Activated CD4-positive, alpha-beta T cell treated with anti-CD3 and anti-CD28 coated beads, Interleukin-2, amount 50 U/mL, for 1 hour (primary cell): Measurements from ENCODE around the gene SLFNL1.
A peak's percentile ranks its signal among the peaks of the same experiment; 100 is the strongest.

Experiments used
- DNase-seq: peaks from one replicate; pipeline ENCODE4 v3.0.0-alpha.2; 2020

The SLFNL1 gene

DNA sequence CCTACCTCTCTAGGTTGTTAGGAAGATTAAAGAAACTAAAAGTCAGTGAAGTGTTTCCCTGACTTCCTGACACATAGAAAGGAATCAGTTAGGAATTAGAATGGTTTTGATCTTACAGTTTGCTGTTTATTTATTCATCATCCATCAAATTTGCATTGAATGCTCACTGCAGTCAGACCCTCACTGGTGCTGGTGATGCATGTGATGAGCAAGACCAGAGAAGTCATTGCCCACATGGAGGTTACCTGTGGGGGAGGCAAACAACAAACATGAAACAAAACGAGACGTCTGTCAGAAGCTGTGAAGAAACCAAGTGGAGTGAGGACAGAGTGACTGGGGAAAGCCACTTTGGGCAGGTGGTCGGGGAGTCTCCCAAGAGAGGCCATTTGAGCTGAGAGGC, 35.6 kb downstream of the SLFNL1 start:
- no peak for DNase-seq

DNA sequence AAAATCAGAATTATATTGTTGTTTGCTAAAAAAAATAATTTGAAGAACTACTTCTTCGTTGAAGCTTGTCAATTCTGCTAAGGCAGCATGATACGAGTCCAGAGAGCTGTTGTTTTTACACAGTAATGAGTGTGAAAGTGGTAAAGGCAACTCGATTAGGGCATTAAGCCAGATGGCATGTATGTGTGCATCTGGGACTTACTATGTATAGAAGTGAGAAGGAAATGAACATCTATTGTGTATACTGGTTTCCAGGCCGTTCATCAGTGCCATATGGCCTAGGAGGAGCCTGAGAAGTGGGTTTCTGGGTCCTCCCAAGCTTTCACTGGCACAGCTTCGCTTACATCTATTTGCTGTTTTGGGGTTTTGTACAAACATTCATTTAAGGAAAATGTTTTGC, 36.4 kb downstream of the SLFNL1 start:
- no peak for DNase-seq

DNA sequence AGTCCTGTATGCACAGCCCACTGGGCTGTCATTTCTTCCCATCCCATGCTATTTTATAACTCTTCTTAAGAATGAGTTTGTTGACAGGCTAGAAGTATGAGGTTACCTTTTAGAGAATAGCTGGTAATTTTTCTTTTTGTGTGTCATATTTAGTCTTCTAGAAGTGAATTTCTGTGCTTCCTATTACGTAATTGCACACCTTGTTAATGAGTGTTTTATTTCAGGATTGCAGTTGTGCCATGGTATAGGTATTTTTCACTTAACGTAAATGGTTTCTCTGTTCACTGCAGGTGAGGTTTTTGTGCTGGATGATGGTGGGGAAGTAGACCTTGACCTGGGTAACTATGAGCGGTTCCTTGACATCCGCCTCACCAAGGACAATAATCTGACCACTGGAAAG, 37.0 kb downstream of the SLFNL1 start:
- no peak for DNase-seq

DNA sequence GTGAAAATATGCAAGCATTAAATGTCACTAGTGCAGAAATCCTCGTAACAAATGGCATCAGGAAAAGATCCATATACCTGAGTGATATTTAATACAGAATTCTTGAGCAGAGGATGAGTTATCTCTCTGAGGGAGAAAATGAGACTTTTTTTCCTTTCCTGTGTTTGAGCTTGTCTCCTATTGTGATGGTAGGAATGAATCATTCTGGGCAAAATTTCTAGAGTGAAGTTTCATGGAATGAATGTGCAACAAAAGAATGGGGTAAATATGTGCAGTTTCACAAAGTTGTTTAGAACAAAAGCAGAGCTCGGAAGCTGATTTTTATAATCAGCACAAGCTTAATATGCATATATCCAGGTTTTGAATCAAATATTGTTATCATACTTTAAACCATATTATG, 37.5 kb downstream of the SLFNL1 start:
- no peak for DNase-seq

DNA sequence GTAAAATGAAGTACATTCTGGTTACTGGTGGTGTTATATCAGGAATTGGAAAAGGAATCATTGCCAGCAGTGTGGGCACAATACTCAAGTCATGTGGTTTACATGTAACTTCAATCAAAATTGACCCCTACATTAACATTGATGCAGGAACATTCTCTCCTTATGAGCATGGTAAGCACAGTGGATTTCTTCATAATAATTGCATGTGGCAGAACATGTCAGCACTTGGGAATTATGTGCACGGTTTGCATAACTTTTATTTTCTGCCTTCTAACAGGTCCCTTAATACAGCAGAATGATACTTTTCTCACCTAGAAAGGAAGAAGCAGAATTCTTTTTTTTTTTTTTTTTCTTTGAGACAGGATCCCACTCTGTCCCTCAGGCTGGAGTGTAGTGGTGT, 38.2 kb downstream of the SLFNL1 start:
- no peak for DNase-seq

DNA sequence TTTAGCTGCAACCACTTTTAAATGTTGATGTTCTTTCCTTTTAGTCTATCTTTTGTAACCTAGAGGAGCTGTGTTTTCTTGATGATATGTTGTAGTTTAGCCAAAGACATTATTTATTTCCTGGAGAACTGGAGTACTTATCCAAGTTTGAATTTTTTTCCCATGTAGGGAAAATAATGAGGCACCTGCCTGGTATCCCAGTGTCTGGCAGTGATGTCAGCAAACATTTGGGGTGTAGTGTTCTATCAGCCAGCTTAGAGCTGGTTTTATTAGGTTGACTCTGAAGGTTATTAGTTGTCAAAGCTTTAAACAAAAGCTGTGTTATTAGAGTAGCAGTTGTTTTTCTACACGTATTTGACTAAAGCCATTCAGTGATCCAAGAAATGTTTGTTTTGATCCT, 38.8 kb downstream of the SLFNL1 start:
- no peak for DNase-seq

DNA sequence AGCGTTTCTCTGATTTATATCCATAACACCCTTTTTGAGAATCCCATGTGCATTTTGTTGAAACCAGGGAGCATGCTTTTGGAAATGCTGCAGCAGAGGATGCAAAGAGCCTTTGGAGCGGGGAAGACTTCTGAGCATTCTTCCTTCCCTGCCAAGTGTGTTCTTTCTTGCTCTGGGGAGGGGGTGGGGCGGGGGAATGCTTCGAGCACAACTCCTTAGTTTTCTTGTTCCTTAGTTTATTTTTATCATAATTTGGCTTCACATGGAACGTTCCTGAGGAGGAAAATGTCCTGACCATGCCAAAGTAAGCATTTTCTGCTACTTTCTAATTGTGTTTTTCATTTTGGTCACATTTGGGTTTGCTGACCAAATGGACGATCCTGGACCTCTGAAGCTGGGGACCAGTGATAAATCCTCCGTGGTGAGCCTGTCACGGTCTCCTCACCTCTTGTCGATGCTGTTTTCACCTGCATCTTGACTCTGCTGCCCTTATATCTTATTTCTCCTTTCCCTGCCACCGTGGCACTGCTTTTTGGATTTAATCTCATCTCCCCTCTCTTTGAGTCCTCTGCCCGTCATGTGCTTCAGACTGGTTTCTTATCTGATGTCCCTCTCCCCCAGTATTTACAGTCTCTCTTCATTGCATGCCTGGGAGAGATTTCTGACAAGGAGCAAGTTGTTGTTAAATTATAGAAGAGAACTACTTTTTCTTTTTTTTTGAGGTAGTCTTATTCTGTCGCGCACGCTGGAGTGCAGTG, 39.7 kb downstream of the SLFNL1 start:
- DNase-seq, result no peak

DNA sequence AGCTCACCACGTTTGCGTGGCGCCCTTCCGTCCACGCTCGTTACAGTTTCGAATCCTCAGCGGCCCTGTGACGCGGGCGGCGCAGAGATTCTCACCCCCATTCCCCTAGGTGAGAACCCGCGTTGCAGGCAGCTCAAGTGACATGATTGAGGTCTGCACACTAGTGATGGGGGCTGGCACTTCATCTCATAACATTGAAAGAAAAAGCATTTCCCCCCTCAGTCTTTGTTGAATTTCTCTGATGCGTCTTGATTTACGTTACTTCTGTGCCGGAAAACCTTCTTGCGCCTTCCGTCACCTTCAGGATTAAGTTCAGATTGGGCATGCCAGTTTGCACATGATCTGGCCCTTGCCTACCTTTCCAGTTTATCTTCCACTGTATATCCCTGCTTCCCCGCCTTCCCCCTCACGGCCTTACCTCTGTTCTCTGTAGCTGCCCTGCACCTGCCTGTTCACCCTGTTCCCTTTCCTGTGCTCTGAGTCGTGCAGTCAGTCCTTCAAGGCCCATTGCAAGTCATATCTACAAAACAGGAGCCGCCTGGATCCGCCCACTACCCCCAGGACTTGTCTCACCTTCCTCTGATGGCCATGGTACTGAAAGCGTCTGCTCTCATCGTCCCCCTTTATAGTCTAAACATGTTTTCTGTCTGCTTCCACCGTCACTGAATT, 40.9 kb downstream of the SLFNL1 start:
- peak; percentile 43 for DNase-seq

DNA sequence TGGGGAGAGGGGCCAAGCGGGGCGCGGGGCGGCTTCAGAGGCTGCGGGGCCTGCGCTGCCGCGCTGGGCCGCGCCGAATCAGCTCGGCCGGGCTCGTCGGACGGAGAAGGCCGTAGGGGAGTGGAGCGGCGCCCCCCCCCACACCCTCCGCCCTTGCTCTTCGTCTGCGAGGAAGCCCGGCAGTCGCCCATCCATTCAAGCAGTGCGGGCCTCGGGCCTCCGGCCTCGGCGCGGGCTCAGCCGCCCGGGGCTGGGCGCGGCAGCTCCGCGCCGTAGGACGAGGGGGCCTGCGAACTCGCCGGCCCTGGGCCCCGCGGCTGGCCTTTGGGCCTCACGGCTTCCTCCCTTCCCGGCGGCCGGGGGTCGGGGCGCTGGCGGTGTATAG, 41.5 kb downstream of the SLFNL1 start:
- DNase-seq, result no peak

DNA sequence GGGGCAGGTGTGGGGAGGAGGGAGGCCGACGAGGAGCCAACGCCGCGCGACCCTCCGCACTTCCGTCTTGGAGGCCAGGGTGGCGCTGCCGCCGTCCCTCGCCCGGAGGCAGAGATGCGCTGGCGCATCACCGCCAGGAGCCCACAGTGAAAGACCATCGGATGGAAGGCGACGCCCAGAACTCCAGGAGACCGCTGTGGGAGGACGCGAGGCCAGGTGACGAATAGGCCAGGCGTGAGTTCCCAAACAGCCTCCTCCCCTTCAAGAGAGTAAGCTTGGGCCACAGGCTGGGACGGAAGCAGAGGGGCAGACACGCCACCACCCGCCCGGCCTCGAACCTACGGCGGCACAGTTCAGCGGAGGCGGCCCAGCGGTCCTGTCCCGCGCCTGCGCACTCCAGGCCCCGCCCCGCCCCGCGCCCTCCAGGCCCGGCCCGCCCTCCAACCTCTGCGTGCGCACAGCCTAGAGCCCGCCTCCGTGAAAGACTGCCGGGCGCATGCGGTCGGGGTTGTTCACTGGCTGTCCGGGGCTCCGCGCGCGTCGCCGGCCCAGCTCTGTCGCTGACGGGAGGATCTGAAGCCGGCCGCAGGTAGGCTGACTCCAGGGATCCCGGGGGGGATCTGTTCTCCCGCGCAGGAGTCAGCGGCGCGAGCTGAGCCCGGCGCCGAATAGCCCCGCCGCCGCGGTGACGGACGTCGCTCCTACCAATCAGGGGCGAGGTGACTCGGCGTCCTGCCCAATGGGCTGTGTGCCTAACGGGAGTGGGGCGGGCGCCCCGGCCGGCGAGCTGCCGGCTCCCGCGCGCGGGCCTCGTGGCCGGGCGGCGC, 42.1 kb downstream of the SLFNL1 start, which contains the start of gene CTPS1:
CTPS1 (plus strand) TSS at position 456 of the 827 bp plus-strand sequence. CDS start 3,595 bp downstream, outside the sequence.
- DNase-seq, result peak; percentile 95

DNA sequence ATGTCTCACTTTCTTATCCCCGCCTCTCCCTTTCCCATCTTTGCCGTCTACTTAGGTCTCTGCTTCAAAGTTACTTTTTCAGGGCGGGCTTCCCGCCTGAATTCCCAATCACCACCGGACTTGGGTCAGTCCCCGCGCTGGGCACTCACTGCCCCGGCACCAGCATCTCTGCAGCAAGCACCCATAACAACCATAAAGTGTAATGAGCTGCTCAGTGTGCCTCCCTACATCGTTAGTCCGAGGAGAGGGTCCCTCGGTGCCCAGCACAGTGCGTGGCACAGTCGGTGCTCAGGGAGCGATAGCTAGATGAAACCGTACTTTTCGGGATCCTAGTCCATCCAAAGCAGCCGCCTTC, 42.7 kb downstream of the SLFNL1 start:
- DNase-seq, result no peak

DNA sequence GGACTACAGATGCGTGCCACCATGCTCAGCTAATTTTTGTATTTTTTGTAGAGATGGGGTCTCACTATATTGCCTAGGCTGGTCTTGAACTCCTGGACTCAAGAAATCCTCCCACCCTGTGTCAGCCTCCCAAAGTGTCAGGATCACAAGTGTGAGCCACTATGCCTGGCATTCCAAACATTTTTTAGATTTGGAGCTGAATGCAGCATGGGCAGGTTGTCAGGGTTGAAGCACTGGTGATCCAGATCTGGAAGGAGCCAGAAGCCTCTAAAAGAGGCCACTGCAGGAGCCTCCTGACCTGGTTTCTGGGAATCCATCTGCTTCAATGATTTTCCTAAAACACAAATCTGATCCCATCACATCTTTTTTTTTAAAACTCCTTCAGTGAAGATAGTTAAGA, 43.8 kb downstream of the SLFNL1 start:
- no peak for DNase-seq

DNA sequence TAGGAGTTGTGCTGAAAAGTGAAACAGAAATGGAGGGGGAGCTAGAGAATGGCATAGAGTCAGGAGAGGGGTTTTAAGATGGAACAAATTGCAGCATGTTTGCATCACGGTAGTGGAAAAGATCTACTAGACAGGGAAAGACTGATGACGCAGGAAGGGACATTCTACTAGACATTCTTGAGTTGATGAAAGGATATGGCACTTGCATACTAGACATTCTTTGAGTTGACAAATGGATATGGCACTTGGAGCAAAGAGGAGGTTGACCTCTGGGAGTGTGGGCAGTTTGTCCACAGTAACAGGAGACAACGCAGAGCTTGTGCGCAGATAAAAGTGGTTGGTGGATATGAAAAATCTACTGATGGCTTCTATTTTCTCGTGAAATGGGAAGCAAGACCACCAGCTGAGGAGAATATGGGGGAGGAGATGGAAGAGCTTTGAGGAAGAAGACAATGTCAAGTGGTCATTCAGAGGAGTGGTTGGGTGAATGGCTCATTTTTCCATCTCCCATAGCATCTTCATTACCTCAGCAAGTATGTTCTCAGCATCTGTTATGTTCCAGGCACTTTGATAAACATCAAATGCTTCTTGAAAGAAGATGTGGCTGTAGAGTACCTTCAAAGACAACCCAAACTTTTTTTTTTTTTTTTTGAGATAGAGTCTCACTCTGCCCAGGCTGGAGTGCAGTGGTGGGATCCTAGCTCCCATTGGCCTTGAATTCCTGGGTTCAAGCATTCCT, 44.4 kb downstream of the SLFNL1 start:
- DNase-seq, result no peak

DNA sequence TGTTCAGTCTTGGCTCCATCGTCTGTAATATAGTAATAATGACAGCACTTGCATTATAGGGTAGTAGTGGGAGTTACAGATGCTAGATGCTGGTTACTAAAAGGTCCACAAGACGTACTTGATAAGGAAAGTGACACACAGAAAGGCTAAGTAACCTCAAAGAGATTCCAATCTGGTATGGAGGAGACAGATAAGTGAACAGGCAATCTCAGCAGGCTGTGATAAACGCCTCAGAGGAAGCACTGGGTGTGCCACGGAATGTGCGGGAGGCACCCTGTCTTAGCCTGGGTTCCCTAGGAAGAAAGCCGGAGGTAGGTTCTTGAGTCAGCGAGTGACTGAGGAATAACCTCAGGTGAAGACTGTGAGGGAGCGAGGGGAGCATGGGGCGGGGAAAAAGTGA, 46.6 kb downstream of the SLFNL1 start:
- no peak for DNase-seq

DNA sequence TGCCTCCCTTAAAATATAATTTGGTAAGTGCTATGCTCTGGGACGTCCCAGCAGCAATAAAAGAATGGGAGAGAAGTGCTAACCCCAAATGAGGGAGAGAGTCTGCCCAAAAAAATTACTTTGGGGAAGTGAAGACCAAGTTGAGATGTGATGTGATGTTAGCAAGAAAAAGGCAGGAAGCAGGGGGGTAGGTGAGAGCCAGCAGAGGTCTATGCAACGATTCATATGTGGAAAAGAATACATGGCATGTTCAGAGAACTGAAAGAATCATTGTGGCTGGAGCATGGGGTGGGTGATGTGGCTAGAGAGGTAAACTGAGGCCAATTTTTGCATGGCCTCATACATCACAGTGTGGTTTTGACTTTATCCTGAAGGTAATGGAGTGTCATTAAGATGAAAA, 47.6 kb downstream of the SLFNL1 start:
- DNase-seq, result no peak

DNA sequence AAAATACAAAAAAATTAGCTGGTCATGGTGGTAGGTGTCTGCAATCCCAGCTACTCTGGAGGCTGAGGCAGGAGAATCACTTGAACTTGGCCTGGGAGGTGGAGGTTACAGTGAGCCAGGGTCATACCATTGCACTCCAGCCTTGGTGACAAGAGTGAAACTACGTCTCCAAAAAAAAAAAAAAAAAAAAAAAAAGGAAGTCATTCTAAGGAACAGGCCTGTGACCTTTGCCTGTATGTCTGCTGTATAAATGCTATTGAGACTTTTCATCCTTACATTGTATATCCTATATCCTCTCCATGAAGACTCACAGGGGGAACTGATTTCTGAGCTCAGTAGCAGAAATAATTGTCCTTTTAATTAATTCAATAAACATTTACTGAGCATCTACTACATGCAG, 49.6 kb downstream of the SLFNL1 start:
- DNase-seq, result no peak

DNA sequence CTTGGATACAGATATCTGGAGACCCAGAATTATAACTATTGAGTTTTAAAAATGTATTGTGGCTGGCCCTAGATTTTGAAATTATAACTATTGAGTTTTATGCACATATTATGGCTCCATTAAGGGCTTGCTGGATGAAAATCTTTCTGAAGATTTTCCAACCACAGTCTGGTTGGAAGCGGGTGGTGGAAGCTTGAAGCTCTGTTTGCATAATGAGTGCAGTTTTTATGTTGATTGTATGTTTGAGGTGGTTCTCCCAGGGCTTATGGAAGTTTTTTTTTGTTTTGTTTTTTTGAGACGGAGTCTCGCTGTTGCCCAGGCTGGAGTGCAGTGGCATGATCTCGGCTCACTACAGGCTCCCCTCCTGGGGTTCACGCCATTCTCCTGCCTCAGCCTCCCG, 52.1 kb downstream of the SLFNL1 start:
- no peak for DNase-seq

DNA sequence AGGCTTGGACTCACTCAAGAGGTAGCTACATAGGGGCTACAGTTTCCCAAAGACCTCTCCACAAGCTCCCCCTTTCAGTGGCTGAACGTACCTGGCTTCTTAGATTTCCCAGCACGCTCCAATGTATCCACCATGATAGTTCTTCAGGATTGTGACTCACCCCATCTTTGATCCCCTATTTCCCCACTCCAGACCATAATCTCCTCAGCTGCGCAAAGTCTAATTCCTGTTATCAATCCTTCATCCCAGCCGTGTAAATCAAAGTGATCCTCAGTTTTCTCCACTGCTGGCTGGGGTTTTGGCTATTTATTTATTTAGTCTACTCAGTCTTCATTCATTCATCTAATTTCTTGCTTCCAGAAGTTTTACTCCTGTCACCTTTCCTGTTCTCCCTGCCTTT, 55.1 kb downstream of the SLFNL1 start:
- no peak for DNase-seq
